A673 (cell line): ENCODE data around the gene GLMP. TPM values are rescaled to one million over a fixed set of nuclear protein-coding genes. Genes with fewer than 3 reads are reported as not detected.
A peak's percentile ranks its signal among the peaks of the same experiment; 100 is the strongest.
"Not testable (repeated sequence)": the region's sequence is repeated elsewhere in the genome, so short reads cannot be mapped to it uniquely, and the experiment has no call there.

ENCODE experiments used
- BruUV-seq: library from RNA; stranded (reverse); fragments of 400-500 nt; replicated peaks from 2 replicates; lab custom pipeline; 2021; lab: Mats Ljungman, UMichigan
- CTCF ChIA-PET: fragments of 300-600 bp; sonication (Branson Sonifier 250); formaldehyde crosslinking; loops from one replicate; lab custom pipeline; 2022; ENCODE audit warnings: antibody characterized with exemption; lab: Charles Lee
- POLR2A ChIA-PET: fragments of 300-600 bp; sonication (Branson Sonifier 250); formaldehyde crosslinking; loops from one replicate; lab custom pipeline; 2022; ENCODE audit warnings: antibody characterized with exemption; ENCODE audit not compliant: low non-redundant PET; lab: Charles Lee
- DNase-seq: peaks from one replicate; pipeline ENCODE4 v3.0.0-alpha.2; 2015; ENCODE audit warnings: low spot score
- H3K27ac ChIP-seq: fragments of 200-600 bp; sonication (generic); 2 replicates; pipeline ENCODE4 v1.5.1; 2016; ENCODE audit warnings: mixed run types, low read depth, mild to moderate bottlenecking, mixed read lengths, antibody characterized with exemption, low read length; ENCODE audit not compliant: poor library complexity, severe bottlenecking
- H3K27me3 ChIP-seq: fragments of 200-600 bp; sonication (generic); replicated peaks from 2 replicates; pipeline ENCODE4 v1.6.1; 2017; ENCODE audit warnings: mixed run types, low read depth, mild to moderate bottlenecking, mixed read lengths, antibody characterized with exemption, low read length; ENCODE audit not compliant: insufficient read depth, poor library complexity
- H3K36me3 ChIP-seq: fragments of 200-600 bp; sonication (generic); 2 replicates; pipeline ENCODE4 v1.6.1; 2016; ENCODE audit warnings: mixed run types, mild to moderate bottlenecking, mixed read lengths, antibody characterized with exemption, low read length; ENCODE audit not compliant: insufficient read depth, poor library complexity, severe bottlenecking
- H3K4me1 ChIP-seq: fragments of 200-600 bp; sonication (generic); 2 replicates; pipeline ENCODE4 v1.6.1; 2017; ENCODE audit warnings: mixed run types, mild to moderate bottlenecking, mixed read lengths, antibody characterized with exemption, low read length; ENCODE audit not compliant: insufficient read depth, poor library complexity, severe bottlenecking
- H3K4me3 ChIP-seq: fragments of 200-600 bp; sonication (generic); 2 replicates; pipeline ENCODE4 v1.5.1; 2016; ENCODE audit warnings: low read depth, mixed run types, mild to moderate bottlenecking, mixed read lengths, low read length; ENCODE audit not compliant: poor library complexity, severe bottlenecking
- H3K9me3 ChIP-seq: fragments of 200-600 bp; sonication (generic); 2 replicates; pipeline ENCODE4 v1.6.1; 2016; ENCODE audit warnings: mixed run types, low read depth, mild to moderate bottlenecking, mixed read lengths, antibody characterized with exemption, low read length; ENCODE audit not compliant: poor library complexity, severe bottlenecking
- CTCF ChIP-seq: fragments of 300-800, 200-600 bp; sonication (generic); conservative IDR thresholded peaks from 2 replicates; pipeline ENCODE4 v1.5.1; 2017; ENCODE audit warnings: low read depth, mild to moderate bottlenecking, antibody characterized with exemption, low read length, moderate library complexity, mixed read lengths
- EZH2 ChIP-seq: fragments of 200-600 bp; sonication (generic); IDR thresholded peaks from 2 replicates; pipeline ENCODE4 v1.6.1; 2017; ENCODE audit warnings: borderline replicate concordance, low read depth, mild to moderate bottlenecking, mixed read lengths, antibody characterized with exemption, low read length; ENCODE audit not compliant: poor library complexity, severe bottlenecking
- intact Hi-C: fragments of 100-400 bp; cut with micrococcal nuclease; formaldehyde crosslinking; loops from one replicate; pipeline ENCODE4 v1.10.0; 2022; ENCODE audit not compliant: unreplicated experiment
- total RNA-seq: library from RNA; stranded (reverse); gene quantifications from 2 replicates; pipeline ENCODE4 v1.2.3, GENCODE V29; 2021

The GLMP gene
- total RNA-seq, 1 experiment from 2014 or later: 30.3 TPM

GRCh38 chr1:156336242-156336641, 40.8 kb upstream of the GLMP start:
- Histone ChIP-seq H3K4me1 (peaks cover 14% of the 10 kb centered on the region), H3K36me3 (peaks cover 43% of the 10 kb centered on the region), H3K27ac (no peak overlapping the region), H3K4me3 (peak overlapping the region; percentile 88), H3K9me3 (no peaks in the 10 kb centered on the region), H3K27me3 (no peaks in the 10 kb centered on the region)
- peak; percentile 51 for DNase-seq
- no TSS peak for BruUV-seq
- ChIA-PET POLR2A (interaction anchor here (0.6 kb wide), 1 partner anchor 54 kb away, joined by 5 read pairs; no protein-coding TSS in a partner anchor), CTCF (interaction anchor here (0.7 kb wide), 1 partner anchor 358 kb away, joined by 3 read pairs; the partner anchor contains the start of gene ARHGEF2)
- intact Hi-C loops: loop anchor here (10.0 kb wide), 1 partner anchor 61 kb away; no protein-coding TSS in a partner anchor
- TF ChIP-seq CTCF: peak; percentile 60
- TF ChIP-seq EZH2: no peak

- BruUV-seq, H3K27ac ChIP-seq, H3K4me1 ChIP-seq, DNase-seq, H3K27me3 ChIP-seq, POLR2A ChIA-PET, intact Hi-C loops, H3K4me3 ChIP-seq, H3K9me3 ChIP-seq, CTCF ChIA-PET: not testable (repeated sequence)
- H3K36me3 ChIP-seq: peaks cover 82% of the 10 kb centered on the region
These were observed 27.7 kb upstream of the GLMP start for GRCh38 chr1:156323179-156323578.

- Histone ChIP-seq H3K4me1 (no peaks in the 10 kb centered on the region), H3K9me3 (no peaks in the 10 kb centered on the region), H3K36me3 (peaks cover 97% of the 10 kb centered on the region), H3K27me3 (no peaks in the 10 kb centered on the region), H3K4me3 (no peak overlapping the region), H3K27ac (no peak overlapping the region)
- intact Hi-C loops: no loop called here
- DNase-seq: no peak
- ChIA-PET POLR2A (no interaction called here), CTCF (interaction anchor here (0.5 kb wide), 1 partner anchor 226 kb away, joined by 5 read pairs; no protein-coding TSS in a partner anchor)
- TF ChIP-seq EZH2 (no peak), CTCF (no peak)
- BruUV-seq: no TSS peak
These were observed 25.1 kb upstream of the GLMP start for GRCh38 chr1:156320560-156320959.

- Histone ChIP-seq H3K9me3 (no peaks in the 10 kb centered on the region), H3K4me3 (no peak overlapping the region), H3K36me3 (peaks cover 97% of the 10 kb centered on the region), H3K27ac (no peak overlapping the region), H3K27me3 (no peaks in the 10 kb centered on the region), H3K4me1 (no peaks in the 10 kb centered on the region)
- ChIA-PET CTCF (interaction anchor here (0.6 to 1.1 kb wide), 2 partner anchors 94 to 193 kb away, joined by 3 to 5 read pairs; no protein-coding TSS in a partner anchor), POLR2A (no interaction called here)
- DNase-seq: peak; percentile 62
- intact Hi-C loops: loop anchor here (10.0 kb wide), 2 partner anchors 175 to 395 kb away; no protein-coding TSS in a partner anchor
- TF ChIP-seq EZH2 (no peak), CTCF (peak; percentile 68)
- BruUV-seq: no TSS peak
These were observed 24.2 kb upstream of the GLMP start for GRCh38 chr1:156319664-156320063.
